ENCODE measurements around the gene ITPKB.
"Not testable (repeated sequence)": the region's sequence is repeated elsewhere in the genome, so short reads cannot be mapped to it uniquely, and the experiment has no call there.

ITPKB gene

GRCh38 chr1:226617109-226617508, 122.0 kb downstream of the ITPKB start:
- Histone ChIP-seq H3K4me1 (ENCODE audit: insufficient read depth, low read length) (no peaks in the 10 kb centered on the region), H3K27me3 (ENCODE audit: insufficient read depth, low read length, poor library complexity) (no peaks in the 10 kb centered on the region)
- no peak for ATAC-seq (ENCODE audit: insufficient read depth, low read depth)

GRCh38 chr1:226616636-226617035, 122.4 kb downstream of the ITPKB start:
- H3K27ac ChIP-seq (ENCODE audit: low read length) = no peak overlapping the region
- no peaks in the 10 kb centered on the region for H3K9me3 ChIP-seq (ENCODE audit: insufficient read depth, low read length, severe bottlenecking)
- no peaks in the 10 kb centered on the region for H4K20me1 ChIP-seq (ENCODE audit: insufficient read depth, low read length)
- no peaks in the 10 kb centered on the region for H3K79me2 ChIP-seq (ENCODE audit: insufficient read depth, low read length)
- H3K4me1 ChIP-seq (ENCODE audit: insufficient read depth, low read length) = no peaks in the 10 kb centered on the region
- no peak overlapping the region for H3K4me3 ChIP-seq (ENCODE audit: low read depth in 1 of 2, low read length in 2 of 2)
- ATAC-seq (ENCODE audit: insufficient read depth, low read depth) = no peak
- DNase-seq = no peak
- H3K4me2 ChIP-seq (ENCODE audit: insufficient read depth, low read length) = no peak overlapping the region
- no peaks in the 10 kb centered on the region for H3K27me3 ChIP-seq (ENCODE audit: insufficient read depth, low read length, poor library complexity)
- H2AFZ ChIP-seq (ENCODE audit: low read depth, low read length) = no peak overlapping the region
- no peaks in the 10 kb centered on the region for H3K36me3 ChIP-seq (ENCODE audit: insufficient read depth, low read length)
- H3K9ac ChIP-seq (ENCODE audit: low read depth, low read length) = no peak overlapping the region
- TF ChIP-seq, protein P1, sequence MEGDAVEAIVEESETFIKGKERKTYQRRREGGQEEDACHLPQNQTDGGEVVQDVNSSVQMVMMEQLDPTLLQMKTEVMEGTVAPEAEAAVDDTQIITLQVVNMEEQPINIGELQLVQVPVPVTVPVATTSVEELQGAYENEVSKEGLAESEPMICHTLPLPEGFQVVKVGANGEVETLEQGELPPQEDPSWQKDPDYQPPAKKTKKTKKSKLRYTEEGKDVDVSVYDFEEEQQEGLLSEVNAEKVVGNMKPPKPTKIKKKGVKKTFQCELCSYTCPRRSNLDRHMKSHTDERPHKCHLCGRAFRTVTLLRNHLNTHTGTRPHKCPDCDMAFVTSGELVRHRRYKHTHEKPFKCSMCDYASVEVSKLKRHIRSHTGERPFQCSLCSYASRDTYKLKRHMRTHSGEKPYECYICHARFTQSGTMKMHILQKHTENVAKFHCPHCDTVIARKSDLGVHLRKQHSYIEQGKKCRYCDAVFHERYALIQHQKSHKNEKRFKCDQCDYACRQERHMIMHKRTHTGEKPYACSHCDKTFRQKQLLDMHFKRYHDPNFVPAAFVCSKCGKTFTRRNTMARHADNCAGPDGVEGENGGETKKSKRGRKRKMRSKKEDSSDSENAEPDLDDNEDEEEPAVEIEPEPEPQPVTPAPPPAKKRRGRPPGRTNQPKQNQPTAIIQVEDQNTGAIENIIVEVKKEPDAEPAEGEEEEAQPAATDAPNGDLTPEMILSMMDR (IDR thresholded peaks at IDR 0.05; ENCODE audit: borderline replicate concordance, extremely low read depth, low read length, poor library complexity, severe bottlenecking) = no peak
- TF ChIP-seq EZH2 (IDR thresholded peaks at IDR 0.05; ENCODE audit: borderline replicate concordance, low read depth, low read length, severe bottlenecking) = no peak

More at GRCh38 chr1:226617109-226617508, 122.0 kb downstream of the ITPKB start:
- H3K4me2 ChIP-seq (ENCODE audit: insufficient read depth, low read length) = no peak overlapping the region
- H3K36me3 ChIP-seq (ENCODE audit: insufficient read depth, low read length) = no peaks in the 10 kb centered on the region
- no peak overlapping the region for H3K27ac ChIP-seq (ENCODE audit: low read length)
- no peak for DNase-seq
- TF ChIP-seq, protein P1 (IDR thresholded peaks at IDR 0.05; ENCODE audit: borderline replicate concordance, extremely low read depth, low read length, poor library complexity, severe bottlenecking) = no peak
- no peak for TF ChIP-seq EZH2 (IDR thresholded peaks at IDR 0.05; ENCODE audit: borderline replicate concordance, low read depth, low read length, severe bottlenecking)
- no peaks in the 10 kb centered on the region for H3K9me3 ChIP-seq (ENCODE audit: insufficient read depth, low read length, severe bottlenecking)
- no peaks in the 10 kb centered on the region for H4K20me1 ChIP-seq (ENCODE audit: insufficient read depth, low read length)
- no peak overlapping the region for H3K9ac ChIP-seq (ENCODE audit: low read depth, low read length)
- no peaks in the 10 kb centered on the region for H3K79me2 ChIP-seq (ENCODE audit: insufficient read depth, low read length)
- no peak overlapping the region for H2AFZ ChIP-seq (ENCODE audit: low read depth, low read length)
- H3K4me3 ChIP-seq (ENCODE audit: low read depth in 1 of 2, low read length in 2 of 2) = no peak overlapping the region

- Histone ChIP-seq H3K9me3 (ENCODE audit: insufficient read depth, low read length, severe bottlenecking) (no peaks in the 10 kb centered on the region), H3K4me3 (ENCODE audit: low read depth in 1 of 2, low read length in 2 of 2) (no peak overlapping the region), H3K79me2 (ENCODE audit: insufficient read depth, low read length) (no peaks in the 10 kb centered on the region), H3K36me3 (ENCODE audit: insufficient read depth, low read length) (no peaks in the 10 kb centered on the region), H3K27ac (ENCODE audit: low read length) (no peak overlapping the region), H4K20me1 (ENCODE audit: insufficient read depth, low read length) (no peaks in the 10 kb centered on the region), H3K27me3 (ENCODE audit: insufficient read depth, low read length, poor library complexity) (no peaks in the 10 kb centered on the region), H3K9ac (ENCODE audit: low read depth, low read length) (no peak overlapping the region), H2AFZ (ENCODE audit: low read depth, low read length) (no peak overlapping the region), H3K4me2 (ENCODE audit: insufficient read depth, low read length) (no peak overlapping the region), H3K4me1 (ENCODE audit: insufficient read depth, low read length) (no peaks in the 10 kb centered on the region)
- ATAC-seq (ENCODE audit: insufficient read depth, low read depth) (no peak), DNase-seq (no peak)
- TF ChIP-seq EZH2 (IDR thresholded peaks at IDR 0.05; ENCODE audit: borderline replicate concordance, low read depth, low read length, severe bottlenecking) = no peak
- TF ChIP-seq, protein P1 (IDR thresholded peaks at IDR 0.05; ENCODE audit: borderline replicate concordance, extremely low read depth, low read length, poor library complexity, severe bottlenecking) = no peak
These were observed 123.2 kb downstream of the ITPKB start for GRCh38 chr1:226615876-226616275.

- H3K4me3 ChIP-seq (ENCODE audit: low read depth in 1 of 2, low read length in 2 of 2); H3K27ac ChIP-seq (ENCODE audit: low read length); H4K20me1 ChIP-seq (ENCODE audit: insufficient read depth, low read length); H3K27me3 ChIP-seq (ENCODE audit: insufficient read depth, low read length, poor library complexity); H3K9ac ChIP-seq (ENCODE audit: low read depth, low read length); ATAC-seq (ENCODE audit: insufficient read depth, low read depth); DNase-seq; H3K9me3 ChIP-seq (ENCODE audit: insufficient read depth, low read length, severe bottlenecking); H3K36me3 ChIP-seq (ENCODE audit: insufficient read depth, low read length); H2AFZ ChIP-seq (ENCODE audit: low read depth, low read length); H3K4me1 ChIP-seq (ENCODE audit: insufficient read depth, low read length); H3K4me2 ChIP-seq (ENCODE audit: insufficient read depth, low read length); H3K79me2 ChIP-seq (ENCODE audit: insufficient read depth, low read length): not testable (repeated sequence)
These were observed 127.1 kb downstream of the ITPKB start for GRCh38 chr1:226611980-226612379.

Measured in DND-41 (cell line).